Naive thymus-derived CD4-positive, alpha-beta T cell (primary cell): Measurements from ENCODE around the gene B3GAT3. TPM values are rescaled to one million over a fixed set of nuclear protein-coding genes. Genes with fewer than 3 reads are reported as not detected.

ENCODE experiments used
- ATAC-seq: fragments of 150-1000 bp; cut with Tn5 transposase; 2 replicates; pipeline ENCODE4 v1.10.0; 2021; ENCODE audit warnings: mild to moderate bottlenecking, moderate library complexity
- CTCF ChIA-PET: fragments of 350-600 bp; sonication (Branson Sonifier 250); formaldehyde crosslinking; loops from one replicate; lab custom pipeline; 2021; ENCODE audit warnings: antibody characterized with exemption; lab: Charles Lee
- POLR2A ChIA-PET: fragments of 350-600 bp; sonication (Branson Sonifier 250); formaldehyde crosslinking; loops from one replicate; lab custom pipeline; 2021; ENCODE audit warnings: antibody characterized with exemption, inconsistent platforms; lab: Charles Lee
- DNase-seq, 9 donors: peaks; one replicate each; pipeline versions ENCODE4 v3.0.0 to v3.0.0-alpha.2; 2020 to 2022; ENCODE audit warnings: mixed read lengths in 1 of 9
- H3K27ac ChIP-seq: one replicate; pipeline ENCODE4 v1.7.0; 2013; ENCODE audit warnings: mild to moderate bottlenecking, low read depth, low read length, moderate library complexity
- H3K27me3 ChIP-seq, 2 donors: one replicate each; pipeline ENCODE4 v1.7.0; 2013; ENCODE audit warnings: low read length in 2 of 2, mild to moderate bottlenecking in 2 of 2, moderate library complexity in 2 of 2; ENCODE audit not compliant: control insufficient read depth in 2 of 2, insufficient read depth in 2 of 2
- H3K36me3 ChIP-seq, 3 experiments: 1 replicate in 2 of 3; 2 replicates in 1 of 3; pipeline ENCODE4 v1.7.0; 2013; ENCODE audit warnings: low read length in 3 of 3, mild to moderate bottlenecking in 3 of 3, moderate library complexity in 1 of 3; ENCODE audit not compliant: insufficient read depth in 3 of 3, control insufficient read depth in 2 of 3
- H3K4me1 ChIP-seq, 2 donors: one replicate each; pipeline ENCODE4 v1.7.0; 2013; ENCODE audit warnings: low read length in 2 of 2, mild to moderate bottlenecking in 2 of 2, moderate library complexity in 1 of 2; ENCODE audit not compliant: control insufficient read depth in 2 of 2, insufficient read depth in 2 of 2
- H3K4me3 ChIP-seq: 2 replicates; pipeline ENCODE4 v1.7.0; 2013; ENCODE audit warnings: mild to moderate bottlenecking, low read length
- H3K9me3 ChIP-seq, 3 experiments: 1 replicate in 2 of 3; 2 replicates in 1 of 3; pipeline ENCODE4 v1.7.0; 2013; ENCODE audit warnings: low read length in 3 of 3; ENCODE audit not compliant: control insufficient read depth in 2 of 3
- H3K27ac Mint-ChIP-seq, 9 donors: one replicate each; pipeline ENCODE4 v1.8.0; 2020 to 2022; ENCODE audit warnings: mixed read lengths in 9 of 9, mild to moderate bottlenecking in 8 of 9, moderate library complexity in 5 of 9, inconsistent platforms in 2 of 9
- H3K27me3 Mint-ChIP-seq, 5 donors: one replicate each; pipeline ENCODE4 v1.8.0; 2021 to 2022; ENCODE audit warnings: mixed read lengths in 5 of 5, mild to moderate bottlenecking in 1 of 5
- H3K36me3 Mint-ChIP-seq, 5 donors: one replicate each; pipeline ENCODE4 v1.8.0; 2020 to 2022; ENCODE audit warnings: mixed read lengths in 5 of 5, mild to moderate bottlenecking in 3 of 5, inconsistent platforms in 1 of 5
- H3K4me1 Mint-ChIP-seq, 7 donors: one replicate each; pipeline ENCODE4 v1.8.0; 2020 to 2022; ENCODE audit warnings: mixed read lengths in 7 of 7, mild to moderate bottlenecking in 3 of 7, inconsistent platforms in 1 of 7
- H3K4me3 Mint-ChIP-seq, 10 donors: one replicate each; pipeline ENCODE4 v1.8.0; 2020 to 2022; ENCODE audit warnings: mild to moderate bottlenecking in 10 of 10, mixed read lengths in 10 of 10, moderate library complexity in 6 of 10, inconsistent platforms in 2 of 10
- H3K9me3 Mint-ChIP-seq, 11 donors: one replicate each; pipeline ENCODE4 v1.8.0; 2020 to 2022; ENCODE audit warnings: mixed read lengths in 11 of 11, mild to moderate bottlenecking in 4 of 11, inconsistent platforms in 1 of 11, moderate library complexity in 1 of 11
- intact Hi-C, 2 donors: fragments of 100-400 bp; cut with micrococcal nuclease; formaldehyde crosslinking; loops; one replicate each; pipeline ENCODE4 v1.15.1; 2023
- polyA plus RNA-seq, 2 donors: library from polyadenylated mRNA; unstranded; fragments of 300-500 nt; fragmentation: Illumina TruSeq; gene quantifications; one replicate each; pipeline ENCODE4 v1.2.3, GENCODE V29; 2021
- total RNA-seq, 6 experiments: library from RNA in 5 of 6; stranded (reverse) in 5 of 6; gene quantifications; 1 replicate in 5 of 6; 2 replicates in 1 of 6; pipeline ENCODE4 v1.2.3 and lab custom pipeline; 2021 to 2026

B3GAT3 gene
- total RNA-seq, result 10 to 100 TPM; 55.8 to 78.1 (median 71.2) TPM
- 10 to 100 TPM; 35.0 to 41.9 TPM for polyA plus RNA-seq
- 38.4 reads per million, percentile 65 among the genes with 10 or more reads in this experiment for total RNA-seq (lab: John Stamatoyannopoulos, UW)

GRCh38 chr11:62621567-62622470, at the start of gene B3GAT3:
B3GAT3 (minus strand) TSS chr11:62621986; CDS start chr11:62621947, 39 bp downstream.
- Mint-ChIP-seq H3K9me3 (peaks cover 0 to 2% (median 0%) of the 10 kb centered on the region in 11 donors), H3K4me1 (peaks cover 13 to 29% (median 26%) of the 10 kb centered on the region in 7 donors), H3K4me3 (peak within 1 kb of the TSS; percentile 91 to 99 (median 94)), H3K36me3 (peaks cover 10 to 32% (median 19%) of the 10 kb centered on the region in 5 donors), H3K27ac (peak within 1 kb of the TSS; percentile 92 to 99 (median 96)), H3K27me3 (no peaks in the 10 kb centered on the region)
- H3K9me3 ChIP-seq, result no peaks in the 10 kb centered on the region
- POLR2A ChIA-PET, result interaction anchor here (0.5 to 10.0 kb wide), 23 partner anchors 11 to 234 kb away, joined by 3 to 94 read pairs (median 9); partner anchors contain the start of genes C11orf98, CSKMT, EEF1G and EML3
- peaks cover 0 to 30% (median 13%) of the 10 kb centered on the region in 3 experiments for H3K36me3 ChIP-seq
- intact Hi-C loops, result loop anchor here (1.0 to 2.0 kb wide), 8 partner anchors 10 to 51 kb away; partner anchors contain the start of genes C11orf98 (in 2 of the 2), CSKMT (in 2 of the 2), EML3 (in 2 of the 2) and GANAB (in 2 of the 2)
- peak within 1 kb of the TSS; percentile 97 for H3K4me3 ChIP-seq
- DNase-seq (peak; percentile 87 to 97 (median 94)), ATAC-seq (peak; percentile 93)
- H3K4me1 ChIP-seq, result peaks cover 11% of the 10 kb centered on the region in 2 donors
- CTCF ChIA-PET, result interaction anchor here (0.6 to 1.8 kb wide), 9 partner anchors 10 to 285 kb away, joined by 3 to 9 read pairs (median 4); partner anchors contain the start of genes C11orf98, CSKMT and TUT1
- peak within 1 kb of the TSS; percentile 92 for H3K27ac ChIP-seq
- H3K27me3 ChIP-seq, result no peaks in the 10 kb centered on the region

DNA sequence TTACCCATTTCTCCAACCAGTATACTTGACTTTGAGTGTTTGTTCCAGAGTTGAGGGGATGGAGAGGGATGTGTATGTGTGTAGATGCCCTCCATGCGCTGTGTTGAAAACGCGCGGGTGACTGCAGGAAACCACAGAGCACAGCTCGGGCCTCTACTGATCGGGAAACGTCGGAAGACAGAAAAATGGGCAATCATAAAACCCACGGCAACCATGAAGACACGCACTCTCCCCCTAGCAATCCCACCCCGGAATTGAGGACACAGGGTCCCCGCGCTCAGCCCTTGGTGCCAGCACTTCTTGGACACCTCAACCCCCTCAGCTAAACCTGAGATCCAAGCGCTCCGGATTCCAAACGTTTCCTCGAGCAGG, 49.4 kb upstream of the B3GAT3 start:
- DNase-seq (peak in 1 of 9 donors; percentile 68), ATAC-seq (peak; percentile 61)
- H3K27ac Mint-ChIP-seq, result peak overlapping the region; percentile 91 to 97 (median 96)
- peaks cover 18 to 31% of the 10 kb centered on the region in 2 donors for H3K4me1 ChIP-seq
- peaks cover 0 to 30% (median 0%) of the 10 kb centered on the region in 3 experiments for H3K36me3 ChIP-seq
- H3K27ac ChIP-seq, result peak overlapping the region; percentile 90
- peaks cover 16 to 67% (median 55%) of the 10 kb centered on the region in 7 donors for H3K4me1 Mint-ChIP-seq
- peak overlapping the region; percentile 62 for H3K4me3 ChIP-seq
- intact Hi-C loops, result loop anchor here (1.0 to 10.0 kb wide), 6 partner anchors 8 to 246 kb away; partner anchors contain the start of genes INTS5 (in 2 of the 2), UBXN1 (in 2 of the 2) and TUT1 (in 1 of the 2)
- H3K36me3 Mint-ChIP-seq, result peaks cover 4 to 29% (median 5%) of the 10 kb centered on the region in 5 donors
- H3K9me3 Mint-ChIP-seq, result no peaks in the 10 kb centered on the region
- H3K4me3 Mint-ChIP-seq, result peak overlapping the region; percentile 94 to 100 (median 99)
- POLR2A ChIA-PET, result interaction anchor here (0.7 to 14.8 kb wide), 29 partner anchors 6 to 211 kb away, joined by 3 to 332 read pairs (median 8); partner anchors contain the start of genes B3GAT3, BSCL2, EEF1G and GANAB
- no peaks in the 10 kb centered on the region for H3K27me3 ChIP-seq
- no peaks in the 10 kb centered on the region for H3K9me3 ChIP-seq
- CTCF ChIA-PET, result interaction anchor here (0.7 to 1.7 kb wide), 4 partner anchors 9 to 80 kb away, joined by 4 to 9 read pairs (median 4); partner anchors contain the start of gene TUT1
- no peaks in the 10 kb centered on the region for H3K27me3 Mint-ChIP-seq

- no peak overlapping the region for H3K4me3 ChIP-seq
- no peak for DNase-seq
- intact Hi-C loops, result loop anchor here (2.0 to 10.0 kb wide), 3 partner anchors 17 to 245 kb away; partner anchors contain the start of gene INTS5 (in 2 of the 2)
- H3K4me1 ChIP-seq, result peaks cover 21 to 33% of the 10 kb centered on the region in 2 donors
- Mint-ChIP-seq H3K4me3 (peak overlapping the region in 7 of 10 donors; percentile 32 to 100 (median 98)), H3K27ac (peak overlapping the region in 8 of 9 donors; percentile 79 to 97 (median 95)), H3K4me1 (peaks cover 12 to 70% (median 53%) of the 10 kb centered on the region in 7 donors), H3K36me3 (peaks cover under 1 to 28% (median under 1%) of the 10 kb centered on the region in 5 donors), H3K9me3 (peaks cover 0 to 3% (median 0%) of the 10 kb centered on the region in 11 donors), H3K27me3 (no peaks in the 10 kb centered on the region)
- H3K27ac ChIP-seq, result peak overlapping the region; percentile 90
- CTCF ChIA-PET, result interaction anchor here (0.6 to 1.3 kb wide), 2 partner anchors 49 to 75 kb away, joined by 3 to 4 read pairs; no protein-coding TSS in a partner anchor
- peaks cover 0 to 38% (median 0%) of the 10 kb centered on the region in 3 experiments for H3K36me3 ChIP-seq
- POLR2A ChIA-PET, result interaction anchor here (0.6 to 14.8 kb wide), 17 partner anchors 8 to 1511 kb away, joined by 3 to 332 read pairs (median 5); partner anchors contain the start of genes B3GAT3, BSCL2, GANAB and GNG3
- H3K27me3 ChIP-seq, result no peaks in the 10 kb centered on the region
- no peak for ATAC-seq
- no peaks in the 10 kb centered on the region for H3K9me3 ChIP-seq
Measured at GRCh38 chr11:62669420-62670161, 47.8 kb upstream of the B3GAT3 start.

GRCh38 chr11:62667460-62667859, 45.7 kb upstream of the B3GAT3 start:
- H3K4me3 Mint-ChIP-seq, result peak overlapping the region in 9 of 10 donors; percentile 12 to 98 (median 96)
- intact Hi-C loops, result no loop called here
- peaks cover 0 to 3% (median 0%) of the 10 kb centered on the region in 11 donors for H3K9me3 Mint-ChIP-seq
- Histone ChIP-seq H3K27ac (peak overlapping the region; percentile 85), H3K4me1 (peaks cover 23 to 24% of the 10 kb centered on the region in 2 donors), H3K4me3 (no peak overlapping the region), H3K9me3 (no peaks in the 10 kb centered on the region), H3K36me3 (peaks cover 0 to 34% (median 3%) of the 10 kb centered on the region in 3 experiments), H3K27me3 (no peaks in the 10 kb centered on the region)
- peaks cover 0 to 30% (median 7%) of the 10 kb centered on the region in 5 donors for H3K36me3 Mint-ChIP-seq
- H3K4me1 Mint-ChIP-seq, result peaks cover 13 to 67% (median 52%) of the 10 kb centered on the region in 7 donors
- no peaks in the 10 kb centered on the region for H3K27me3 Mint-ChIP-seq
- POLR2A ChIA-PET, result interaction anchor here (1.0 to 14.8 kb wide), 22 partner anchors 10 to 223 kb away, joined by 3 to 332 read pairs (median 6); partner anchors contain the start of genes B3GAT3, BSCL2, EEF1G and EML3
- DNase-seq (no peak), ATAC-seq (no peak)
- H3K27ac Mint-ChIP-seq, result peak overlapping the region in 8 of 9 donors; percentile 6 to 94 (median 44)
- CTCF ChIA-PET, result interaction anchor here (0.6 to 1.6 kb wide), 4 partner anchors 12 to 74 kb away, joined by 3 to 7 read pairs (median 4); partner anchors contain the start of gene LRRN4CL

DNA sequence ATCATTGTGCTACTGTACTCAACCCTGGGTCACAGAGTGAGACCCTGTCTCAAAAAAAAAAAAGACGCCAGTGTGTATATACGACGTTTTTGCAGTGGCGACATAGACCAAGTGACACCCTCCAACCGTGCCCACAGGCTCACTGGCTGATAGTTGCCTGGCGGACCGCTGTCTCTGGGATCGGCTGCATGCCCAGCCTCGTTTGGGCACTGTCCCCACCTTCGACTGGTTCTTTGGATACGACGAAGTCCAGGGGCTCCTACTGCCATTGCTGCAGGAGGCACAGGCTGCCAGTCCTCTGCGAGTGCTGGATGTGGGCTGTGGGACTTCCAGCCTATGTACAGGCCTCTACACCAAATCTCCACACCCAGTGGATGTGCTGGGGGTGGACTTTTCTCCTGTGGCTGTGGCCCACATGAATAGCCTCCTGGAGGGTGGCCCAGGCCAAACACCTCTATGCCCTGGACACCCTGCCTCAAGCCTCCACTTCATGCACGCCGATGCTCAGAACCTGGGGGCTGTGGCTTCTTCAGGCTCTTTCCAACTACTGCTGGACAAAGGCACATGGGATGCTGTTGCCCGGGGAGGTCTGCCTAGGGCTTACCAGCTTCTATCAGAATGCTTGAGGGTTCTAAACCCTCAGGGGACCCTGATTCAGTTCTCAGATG, 44.6 kb upstream of the B3GAT3 start:
- peak overlapping the region; percentile 93 to 98 (median 96) for H3K4me3 Mint-ChIP-seq
- H3K4me1 Mint-ChIP-seq, result peaks cover 13 to 57% (median 45%) of the 10 kb centered on the region in 7 donors
- no peak for ATAC-seq
- intact Hi-C loops, result no loop called here
- POLR2A ChIA-PET, result interaction anchor here (0.8 to 14.8 kb wide), 25 partner anchors 9 to 222 kb away, joined by 3 to 332 read pairs (median 17); partner anchors contain the start of genes B3GAT3, BSCL2, EEF1G and EML3
- H3K9me3 Mint-ChIP-seq, result peaks cover 0 to 3% (median 0%) of the 10 kb centered on the region in 11 donors
- Histone ChIP-seq H3K27ac (peak overlapping the region; percentile 85), H3K4me1 (peaks cover 20 to 24% of the 10 kb centered on the region in 2 donors), H3K9me3 (no peaks in the 10 kb centered on the region), H3K27me3 (no peaks in the 10 kb centered on the region), H3K36me3 (peaks cover 0 to 27% (median 3%) of the 10 kb centered on the region in 3 experiments), H3K4me3 (peak overlapping the region; percentile 85)
- CTCF ChIA-PET, result interaction anchor here (0.6 to 1.6 kb wide), 2 partner anchors 14 to 271 kb away, joined by 3 to 7 read pairs; no protein-coding TSS in a partner anchor
- DNase-seq, result no peak
- H3K36me3 Mint-ChIP-seq, result peaks cover 0 to 26% (median 7%) of the 10 kb centered on the region in 5 donors
- no peaks in the 10 kb centered on the region for H3K27me3 Mint-ChIP-seq
- H3K27ac Mint-ChIP-seq, result peak overlapping the region; percentile 14 to 96 (median 92)
